Left lung (tissue), 10 donors: Measurements from ENCODE around the gene EDN2. TPM values are rescaled to one million over a fixed set of nuclear protein-coding genes. Genes with fewer than 3 reads are reported as not detected.

Source experiments
- ATAC-seq: fragments of 200-7000 bp; cut with Tn5 transposase; one replicate; pipeline ENCODE4 v1.9.1; 2020; ENCODE audit warnings: moderate library complexity
- DNase-seq, 4 donors: peaks; one replicate each; pipeline ENCODE4 v3.0.0-alpha.2; 2013 to 2020
- H3K27ac ChIP-seq, 2 donors: fragments of 200-600 bp; sonication (generic) in 1 of 2; one replicate each; pipeline versions ENCODE4 v1.5.0 to v1.8.0; 2020 to 2021
- H3K27me3 ChIP-seq, 2 donors: fragments of 200-600 bp; sonication (generic) in 1 of 2; one replicate each; pipeline versions ENCODE4 v1.5.0 to v1.8.0; 2020 to 2021
- H3K36me3 ChIP-seq, 2 donors: fragments of 200-600 bp; sonication (generic) in 1 of 2; one replicate each; pipeline versions ENCODE4 v1.5.0 to v1.8.0; 2020 to 2021
- H3K4me1 ChIP-seq, 2 donors: fragments of 200-600 bp; one replicate each; pipeline ENCODE4 v1.8.0; 2021
- H3K4me3 ChIP-seq, 2 donors: fragments of 200-600 bp; sonication (generic) in 1 of 2; one replicate each; pipeline versions ENCODE4 v1.5.0 to v1.8.0; 2020 to 2021; ENCODE audit warnings: mild to moderate bottlenecking in 1 of 2
- H3K9me3 ChIP-seq, 2 donors: fragments of 200-600 bp; sonication (generic) in 1 of 2; one replicate each; pipeline versions ENCODE4 v1.5.0 to v1.8.0; 2020 to 2021
- intact Hi-C, 2 donors: fragments of 100-400 bp; cut with DNase I; formaldehyde crosslinking; loops; one replicate each; pipeline versions ENCODE4 v1.11.2 to v1.14.2; 2022
- polyA plus RNA-seq, 6 donors: library from polyadenylated mRNA; unstranded; fragments of 120-200 nt; gene quantifications; one replicate each; pipeline ENCODE4 v1.2.1, GENCODE V29; 2013; ENCODE audit not compliant: insufficient read length in 6 of 6
- total RNA-seq, 2 donors: library from RNA; stranded (reverse); fragmentation: NEBNext Ultra II Directional; extraction: Animal tissue kit (Norgen Biotek cat#: 25700); gene quantifications; one replicate each; pipeline ENCODE4 v1.2.1, GENCODE V29; 2021
- TF ChIP-seq, protein P1 (sequence below), 2 donors: fragments of 200-600 bp; sonication (generic) in 1 of 2; IDR thresholded peaks; one replicate each; pipeline versions ENCODE4 v1.5.0 to v1.8.0; 2021; ENCODE audit warnings: antibody characterized with exemption in 2 of 2
- donor health status: DM: no; HTN: yes; CAD: no.
- donor health status: DM: no; HTN: no; CAD: no.

EDN2 gene
- total and polyA plus RNA-seq, 8 donors = 0.22 to 4.0 (median 0.36) TPM; not detected in 1

GRCh38 chr1:41523071-41523470, 38.6 kb upstream of the EDN2 start:
- Histone ChIP-seq H3K9me3 (no peaks in the 10 kb centered on the region), H3K4me3 (no peak overlapping the region), H3K27me3 (no peaks in the 10 kb centered on the region), H3K27ac (no peak overlapping the region), H3K4me1 (no peaks in the 10 kb centered on the region), H3K36me3 (peaks cover 0 to 42% of the 10 kb centered on the region in 2 donors)
- DNase-seq = peak in 1 of 4 donors; percentile 54
- intact Hi-C loops = no loop called here
- TF ChIP-seq, protein P1, sequence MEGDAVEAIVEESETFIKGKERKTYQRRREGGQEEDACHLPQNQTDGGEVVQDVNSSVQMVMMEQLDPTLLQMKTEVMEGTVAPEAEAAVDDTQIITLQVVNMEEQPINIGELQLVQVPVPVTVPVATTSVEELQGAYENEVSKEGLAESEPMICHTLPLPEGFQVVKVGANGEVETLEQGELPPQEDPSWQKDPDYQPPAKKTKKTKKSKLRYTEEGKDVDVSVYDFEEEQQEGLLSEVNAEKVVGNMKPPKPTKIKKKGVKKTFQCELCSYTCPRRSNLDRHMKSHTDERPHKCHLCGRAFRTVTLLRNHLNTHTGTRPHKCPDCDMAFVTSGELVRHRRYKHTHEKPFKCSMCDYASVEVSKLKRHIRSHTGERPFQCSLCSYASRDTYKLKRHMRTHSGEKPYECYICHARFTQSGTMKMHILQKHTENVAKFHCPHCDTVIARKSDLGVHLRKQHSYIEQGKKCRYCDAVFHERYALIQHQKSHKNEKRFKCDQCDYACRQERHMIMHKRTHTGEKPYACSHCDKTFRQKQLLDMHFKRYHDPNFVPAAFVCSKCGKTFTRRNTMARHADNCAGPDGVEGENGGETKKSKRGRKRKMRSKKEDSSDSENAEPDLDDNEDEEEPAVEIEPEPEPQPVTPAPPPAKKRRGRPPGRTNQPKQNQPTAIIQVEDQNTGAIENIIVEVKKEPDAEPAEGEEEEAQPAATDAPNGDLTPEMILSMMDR (IDR thresholded peaks at IDR 0.05) = no peak
- no peak for ATAC-seq

- TF ChIP-seq, protein P1 (IDR thresholded peaks at IDR 0.05) = no peak
- H3K9me3 ChIP-seq = no peaks in the 10 kb centered on the region
- peak in 1 of 4 donors; percentile 65 for DNase-seq
- intact Hi-C loops = no loop called here
- H3K27ac ChIP-seq = no peak overlapping the region
- no peaks in the 10 kb centered on the region for H3K27me3 ChIP-seq
- ATAC-seq = no peak
- peaks cover 0 to 42% of the 10 kb centered on the region in 2 donors for H3K36me3 ChIP-seq
- no peak overlapping the region for H3K4me3 ChIP-seq
- H3K4me1 ChIP-seq = peaks cover under 1 to 3% of the 10 kb centered on the region in 2 donors
Observed at GRCh38 chr1:41521766-41522165, 37.3 kb upstream of the EDN2 start.

DNA sequence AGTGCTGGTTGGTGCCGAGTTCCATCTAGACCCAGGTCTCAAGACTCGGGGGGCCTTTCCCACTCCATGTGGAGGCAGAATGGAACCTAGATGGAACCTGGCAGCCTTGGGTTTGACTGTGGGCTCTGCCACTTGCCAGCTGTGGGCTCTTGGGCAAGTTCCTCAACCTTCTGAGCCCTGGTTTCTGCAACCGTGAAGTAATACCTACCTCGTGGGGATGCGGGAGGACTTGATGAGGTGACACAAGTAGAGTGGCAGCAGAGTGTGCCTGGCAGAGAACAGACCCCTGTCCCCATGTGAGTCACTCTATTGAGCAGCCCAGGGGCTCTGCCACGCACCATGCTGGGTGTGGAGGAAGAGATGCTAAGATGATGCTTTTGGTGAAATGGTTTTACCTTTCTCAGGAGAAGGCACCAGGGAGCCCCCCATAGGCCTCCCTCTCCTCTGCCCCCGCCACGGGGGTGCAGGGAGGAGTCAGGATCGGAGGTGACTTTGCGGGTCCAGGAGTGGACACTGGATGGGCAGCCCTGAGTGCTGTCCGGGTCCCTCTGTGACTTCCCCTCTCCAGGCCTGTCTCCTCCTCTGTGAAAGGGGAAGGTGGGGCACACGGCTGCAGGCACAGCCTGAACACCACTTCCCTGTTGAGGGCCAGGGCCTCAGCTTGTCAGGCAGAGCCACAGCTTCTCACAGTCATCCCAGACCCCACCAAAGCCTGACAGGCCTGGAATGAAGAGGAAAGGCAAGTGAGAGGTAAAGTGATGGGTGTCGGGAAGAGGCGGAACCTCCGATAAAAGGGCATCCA, 36.7 kb upstream of the EDN2 start:
- ATAC-seq = no peak
- peaks cover 6 to 9% of the 10 kb centered on the region in 2 donors for H3K4me1 ChIP-seq

GRCh38 chr1:41519667-41520066, 35.2 kb upstream of the EDN2 start:
- no peak for ATAC-seq
- intact Hi-C loops = no loop called here
- no peak overlapping the region for H3K4me3 ChIP-seq

More for the DNA sequence above, 36.7 kb upstream of the EDN2 start:
- TF ChIP-seq, protein P1 (IDR thresholded peaks at IDR 0.05) = no peak
- intact Hi-C loops = no loop called here
- Histone ChIP-seq H3K27me3 (no peaks in the 10 kb centered on the region), H3K9me3 (no peaks in the 10 kb centered on the region), H3K27ac (no peak overlapping the region), H3K4me3 (no peak overlapping the region), H3K36me3 (peaks cover 0 to 42% of the 10 kb centered on the region in 2 donors)
- peak in 1 of 4 donors; percentile 69 for DNase-seq

GRCh38 chr1:41518471-41518870, 34.0 kb upstream of the EDN2 start:
- peaks cover 19 to 25% of the 10 kb centered on the region in 2 donors for H3K4me1 ChIP-seq
- H3K27ac ChIP-seq = no peak overlapping the region
- intact Hi-C loops = no loop called here
- TF ChIP-seq, protein P1 (IDR thresholded peaks at IDR 0.05) = no peak
- H3K27me3 ChIP-seq = no peaks in the 10 kb centered on the region
- H3K4me3 ChIP-seq = no peak overlapping the region
- peaks cover 0 to 30% of the 10 kb centered on the region in 2 donors for H3K36me3 ChIP-seq
- peak in 1 of 4 donors; percentile 56 for DNase-seq
- no peaks in the 10 kb centered on the region for H3K9me3 ChIP-seq
- ATAC-seq = no peak

More at GRCh38 chr1:41519667-41520066, 35.2 kb upstream of the EDN2 start:
- peaks cover 0 to 40% of the 10 kb centered on the region in 2 donors for H3K36me3 ChIP-seq
- no peaks in the 10 kb centered on the region for H3K27me3 ChIP-seq
- H3K9me3 ChIP-seq = no peaks in the 10 kb centered on the region
- DNase-seq = no peak
- TF ChIP-seq, protein P1 (IDR thresholded peaks at IDR 0.05) = no peak
- peaks cover 19 to 22% of the 10 kb centered on the region in 2 donors for H3K4me1 ChIP-seq
- H3K27ac ChIP-seq = no peak overlapping the region
